Muscle of leg (tissue), 11 donors: Measurements from ENCODE around the gene LRRC32. TPM values are rescaled to one million over a fixed set of nuclear protein-coding genes. Genes with fewer than 3 reads are reported as not detected.

Source experiments
- DNase-seq: peaks from one replicate; pipeline ENCODE4 v3.0.0; 2013
- H3K27ac ChIP-seq: one replicate; pipeline ENCODE4 v1.5.1; 2013; ENCODE audit warnings: mild to moderate bottlenecking, low read length, control low read depth
- H3K27me3 ChIP-seq: one replicate; pipeline ENCODE4 v1.6.1; 2013; ENCODE audit warnings: low read length; ENCODE audit not compliant: control insufficient read depth, insufficient read depth
- H3K36me3 ChIP-seq: one replicate; pipeline ENCODE4 v1.6.1; 2013; ENCODE audit warnings: low read length; ENCODE audit not compliant: control insufficient read depth, insufficient read depth
- H3K4me1 ChIP-seq: one replicate; pipeline ENCODE4 v1.6.1; 2013; ENCODE audit warnings: low read length; ENCODE audit not compliant: control insufficient read depth, insufficient read depth
- H3K4me3 ChIP-seq: one replicate; pipeline ENCODE4 v1.5.1; 2013; ENCODE audit warnings: low read length, control low read depth
- H3K9me3 ChIP-seq: replicated peaks from 2 replicates; pipeline ENCODE4 v1.6.1; 2013; ENCODE audit warnings: low read depth, low read length; ENCODE audit not compliant: control insufficient read depth
- WGBS: methylation state at CpG from one replicate; pipeline ENCODE4 v1.1.5; 2013; ENCODE audit warnings: missing lambda C conversion rate; ENCODE audit not compliant: insufficient coverage; 5-methylcytosine and 5-hydroxymethylcytosine counted together
- polyA plus RNA-seq, 8 donors: library from polyadenylated mRNA; unstranded; fragments of 120-200 nt; gene quantifications; one replicate each; pipeline versions ENCODE4 v1.2.1 to v1.2.3, GENCODE V29; 2013; ENCODE audit warnings: inconsistent platforms in 1 of 8, low replicate concordance in 1 of 8; ENCODE audit not compliant: insufficient read length in 8 of 8, insufficient read depth in 1 of 8
- total RNA-seq: library from RNA; stranded (reverse); fragments of 120-200 nt; gene quantifications from one replicate; pipeline ENCODE4 v1.2.4, GENCODE V29; 2013

Gene LRRC32
- total and polyA plus RNA-seq, 9 donors: 21.8 to 37.5 (median 31.8) TPM

DNA sequence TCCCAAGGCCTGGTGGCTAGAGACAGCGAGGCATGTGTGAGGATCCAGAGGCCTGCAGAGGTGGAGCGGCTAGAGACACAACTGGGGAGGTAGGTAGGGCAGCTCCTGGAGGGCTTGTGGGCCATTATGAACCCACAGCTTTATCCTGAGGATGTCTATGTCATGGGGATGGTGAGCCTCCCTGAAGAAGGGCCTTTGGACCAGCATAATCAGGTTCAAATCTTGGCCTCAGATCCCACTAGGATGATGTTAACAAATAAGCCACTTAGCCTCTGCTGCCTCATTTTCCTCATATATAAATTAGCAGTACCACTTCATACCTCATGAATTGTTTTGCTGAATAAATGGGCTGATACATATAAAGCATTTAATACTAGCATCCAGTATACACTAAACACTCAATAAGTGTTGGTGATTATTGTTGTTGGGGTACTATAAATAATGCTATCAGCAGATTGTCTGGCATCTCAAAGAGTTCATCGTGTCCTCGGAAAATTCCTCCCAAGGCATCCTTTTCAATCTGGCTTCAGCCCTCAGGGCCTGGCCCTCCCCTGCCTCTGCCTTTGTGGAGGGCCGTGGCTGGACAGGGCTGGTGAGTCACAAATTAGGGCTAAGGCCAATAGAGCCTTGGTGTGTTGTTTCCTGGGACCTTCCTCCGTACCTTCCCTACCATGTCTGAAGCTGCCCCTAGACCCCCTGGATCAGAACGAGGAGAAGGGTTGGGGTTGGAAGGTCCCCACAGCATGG lies 30.9 kb upstream of the LRRC32 start:
- Histone ChIP-seq H3K27me3 (no peaks in the 10 kb centered on the region), H3K36me3 (no peaks in the 10 kb centered on the region), H3K4me1 (peaks cover 15% of the 10 kb centered on the region), H3K4me3 (no peak overlapping the region), H3K27ac (no peak overlapping the region), H3K9me3 (peaks cover 6% of the 10 kb centered on the region)
- 73% methylated on average over 2 of the region's 7 CpGs for WGBS
- no peak for DNase-seq

DNA sequence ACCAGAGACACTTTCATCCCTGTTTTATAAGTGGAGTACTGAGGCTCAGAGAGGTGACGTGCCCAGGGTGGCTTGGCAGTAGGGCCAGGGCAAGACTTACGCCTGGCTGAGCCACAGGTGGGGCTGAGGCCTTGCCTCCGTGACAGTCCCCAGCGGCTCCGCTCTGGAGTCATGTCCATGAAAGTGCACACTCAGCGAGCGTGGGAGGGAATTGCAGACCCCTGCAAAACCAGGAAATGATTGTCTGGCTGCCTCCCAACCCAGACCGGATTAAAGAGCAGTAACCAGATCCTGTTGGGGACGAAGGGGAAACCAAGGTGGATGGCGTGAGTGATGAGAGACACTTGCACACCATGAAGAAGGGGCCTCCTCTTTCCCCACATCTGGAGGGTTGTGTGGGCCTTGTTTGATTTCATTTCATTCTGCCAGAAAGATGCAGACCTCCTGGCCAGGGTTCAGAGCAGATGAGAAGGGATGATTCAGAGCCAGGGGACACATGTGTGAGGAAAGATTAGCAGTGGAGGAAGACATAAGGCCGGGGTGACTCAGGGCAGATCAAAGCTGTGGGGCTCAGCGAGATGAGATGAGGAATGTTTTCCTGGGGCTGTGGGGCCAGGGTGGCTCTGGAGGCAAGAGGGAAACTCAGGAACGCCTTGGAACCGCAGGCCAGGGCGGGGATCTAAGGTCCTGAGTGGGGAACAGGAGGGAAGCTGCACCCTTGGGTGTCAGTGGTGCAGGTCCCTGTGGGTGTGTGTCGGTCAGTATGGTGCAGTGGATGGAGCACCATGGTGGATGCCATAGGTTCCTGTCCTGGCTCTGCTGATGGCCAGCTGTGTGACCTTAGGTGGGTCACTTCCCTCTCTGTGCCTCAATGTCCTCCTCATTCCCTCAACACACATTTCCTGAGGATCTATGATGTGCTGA lies 29.9 kb upstream of the LRRC32 start:
- peaks cover 2% of the 10 kb centered on the region for H3K9me3 ChIP-seq
- peaks cover 15% of the 10 kb centered on the region for H3K4me1 ChIP-seq
- peak overlapping the region; percentile 7 for H3K27ac ChIP-seq
- 27% methylated on average over 12 of the region's 16 CpGs for WGBS
- peak; percentile 88 for DNase-seq
- no peaks in the 10 kb centered on the region for H3K36me3 ChIP-seq
- H3K4me3 ChIP-seq: no peak overlapping the region
- H3K27me3 ChIP-seq: no peaks in the 10 kb centered on the region

DNA sequence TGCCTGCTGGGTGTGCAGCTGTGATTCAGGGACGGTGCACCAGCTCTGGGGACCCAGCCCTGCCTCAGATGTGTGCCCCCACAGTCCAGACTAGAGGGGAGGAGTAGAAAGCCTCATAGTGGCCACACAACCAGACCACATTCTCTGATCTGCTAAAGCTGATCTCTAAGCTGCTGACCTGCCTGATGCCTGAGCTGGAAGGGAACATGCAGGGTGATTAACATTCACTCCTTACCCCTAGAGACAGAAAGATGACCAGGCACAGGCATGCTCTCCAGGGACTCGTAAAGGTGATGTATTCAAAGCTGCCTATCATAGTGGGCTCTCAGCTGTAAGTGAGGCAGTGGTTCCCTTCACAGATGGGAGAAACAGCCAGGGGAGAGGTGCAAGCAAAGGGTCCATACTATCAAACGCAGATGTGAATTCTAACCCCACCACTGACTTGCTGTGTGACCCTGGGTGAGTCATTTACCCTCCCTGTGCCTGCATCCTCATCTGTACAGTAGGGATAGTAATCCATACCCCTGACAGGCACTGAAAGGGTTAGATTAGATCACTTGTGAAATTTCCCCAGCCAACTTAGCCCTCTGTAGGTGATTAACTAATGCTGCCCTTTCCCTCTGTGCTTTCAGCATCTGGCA lies 29.0 kb upstream of the LRRC32 start:
- Histone ChIP-seq H3K27me3 (no peaks in the 10 kb centered on the region), H3K9me3 (no peaks in the 10 kb centered on the region), H3K4me1 (peaks cover 15% of the 10 kb centered on the region), H3K27ac (no peak overlapping the region), H3K36me3 (no peaks in the 10 kb centered on the region), H3K4me3 (no peak overlapping the region)
- WGBS: 40% methylated on average over 1 of the region's 3 CpGs
- no peak for DNase-seq

DNA sequence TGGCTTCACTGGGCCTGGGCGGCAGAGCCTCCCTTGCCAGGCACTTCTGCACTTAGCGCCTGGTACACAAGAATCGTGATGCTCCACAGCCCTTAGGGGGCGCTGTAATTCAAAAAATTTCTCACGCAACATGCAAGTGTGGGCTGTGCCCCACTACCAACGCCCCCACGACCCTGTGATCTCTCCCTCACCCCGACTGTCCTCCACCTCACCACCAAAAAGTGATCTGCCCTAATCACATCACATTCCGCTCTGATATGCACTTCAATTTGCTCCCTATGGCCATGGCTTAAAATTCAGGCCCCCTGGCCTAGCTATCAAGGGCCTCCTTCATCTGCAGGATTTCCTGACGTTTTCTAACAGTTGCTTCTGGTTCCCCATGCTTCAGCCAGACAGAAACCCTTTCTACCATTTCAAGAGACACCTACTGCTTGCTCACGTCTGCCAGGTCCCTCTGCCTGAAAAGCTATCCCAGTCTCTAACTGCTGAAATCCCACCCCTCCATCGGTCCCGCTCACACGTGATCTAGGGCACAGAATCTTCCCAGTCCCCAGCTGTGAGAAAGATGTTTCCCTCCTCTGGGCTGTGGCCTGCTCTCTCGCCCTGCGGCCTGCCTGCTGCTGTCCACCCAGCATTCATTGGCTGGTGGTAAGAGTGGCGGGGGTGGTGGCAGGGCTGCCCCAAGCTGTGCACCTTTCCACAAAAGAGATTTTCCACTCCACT lies 27.9 kb upstream of the LRRC32 start:
- peaks cover 15% of the 10 kb centered on the region for H3K4me1 ChIP-seq
- H3K36me3 ChIP-seq: no peaks in the 10 kb centered on the region
- no peak overlapping the region for H3K27ac ChIP-seq
- WGBS: 63% methylated on average over 11 of the region's 17 CpGs
- no peaks in the 10 kb centered on the region for H3K9me3 ChIP-seq
- no peak for DNase-seq
- no peak overlapping the region for H3K4me3 ChIP-seq
- no peaks in the 10 kb centered on the region for H3K27me3 ChIP-seq

DNA sequence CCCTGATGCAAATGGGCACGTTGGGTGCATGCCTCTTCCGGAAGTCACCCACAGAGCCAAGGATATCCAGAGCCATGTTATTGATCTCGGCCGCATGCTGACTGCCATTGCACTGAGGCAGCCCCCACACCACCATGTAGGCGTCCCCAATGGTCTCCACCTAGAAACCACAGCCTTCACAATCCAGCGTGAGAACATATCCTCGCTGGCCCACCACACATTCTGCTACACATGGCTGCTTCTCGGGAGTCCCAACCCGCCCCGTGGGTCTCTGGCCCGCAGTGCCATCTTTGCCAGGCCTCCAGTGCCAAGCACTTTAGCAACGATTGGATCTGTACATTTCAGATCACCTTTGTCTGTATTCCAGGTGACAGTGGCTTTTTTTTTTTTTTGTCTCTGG lies 26.2 kb upstream of the LRRC32 start:
- H3K36me3 ChIP-seq: no peaks in the 10 kb centered on the region
- DNase-seq: no peak
- no peak overlapping the region for H3K27ac ChIP-seq
- WGBS: 96% methylated on average over 10 of the region's 12 CpGs
- H3K9me3 ChIP-seq: no peaks in the 10 kb centered on the region
- no peak overlapping the region for H3K4me3 ChIP-seq
- no peaks in the 10 kb centered on the region for H3K27me3 ChIP-seq
- peaks cover 14% of the 10 kb centered on the region for H3K4me1 ChIP-seq

DNA sequence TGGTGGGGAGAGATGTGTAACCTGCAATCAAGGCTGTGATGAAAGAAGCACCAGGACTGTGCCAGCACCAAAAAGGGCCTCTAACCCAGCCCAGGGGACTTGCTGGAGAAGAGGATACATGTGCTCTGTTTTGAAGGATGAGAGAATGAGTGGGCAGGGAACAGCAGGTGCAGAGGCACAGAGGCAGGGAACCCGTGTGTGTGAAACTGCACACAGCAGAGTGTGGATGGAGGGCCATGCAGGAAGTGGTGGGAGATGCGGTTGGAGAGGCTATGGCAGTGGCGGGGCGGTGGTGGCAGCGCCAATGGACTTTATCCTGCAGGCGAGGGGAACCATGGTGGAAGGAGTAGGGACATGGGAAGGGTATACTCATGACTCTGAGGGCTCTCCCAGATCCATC lies 25.2 kb upstream of the LRRC32 start:
- Histone ChIP-seq H3K36me3 (no peaks in the 10 kb centered on the region), H3K27ac (no peak overlapping the region), H3K4me3 (no peak overlapping the region), H3K27me3 (no peaks in the 10 kb centered on the region), H3K4me1 (peaks cover 8% of the 10 kb centered on the region), H3K9me3 (no peaks in the 10 kb centered on the region)
- DNase-seq: no peak
- WGBS: 46% methylated on average over 1 of the region's 6 CpGs

DNA sequence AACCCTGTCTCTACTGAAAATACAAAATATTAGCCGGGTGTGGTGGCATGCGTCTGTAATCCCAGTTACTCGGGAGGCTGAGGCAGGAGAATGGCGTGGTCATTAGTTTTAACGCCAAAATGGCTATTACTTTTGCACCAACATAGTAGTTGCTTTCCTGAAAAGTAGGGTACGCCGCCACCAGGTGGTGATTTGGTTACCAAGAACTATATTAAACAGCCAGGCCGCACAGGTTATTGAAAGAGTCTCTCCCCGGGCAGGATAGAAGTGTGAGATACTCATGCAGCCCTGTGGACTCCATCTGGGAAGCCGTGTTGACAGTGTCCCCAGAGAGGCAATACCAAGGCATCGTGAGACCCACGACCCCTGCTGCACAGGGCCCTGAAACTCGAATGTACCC lies 24.6 kb upstream of the LRRC32 start:
- 75% methylated on average over 8 of the region's 13 CpGs for WGBS
- Histone ChIP-seq H3K27me3 (no peaks in the 10 kb centered on the region), H3K4me1 (peaks cover 2% of the 10 kb centered on the region)

DNA sequence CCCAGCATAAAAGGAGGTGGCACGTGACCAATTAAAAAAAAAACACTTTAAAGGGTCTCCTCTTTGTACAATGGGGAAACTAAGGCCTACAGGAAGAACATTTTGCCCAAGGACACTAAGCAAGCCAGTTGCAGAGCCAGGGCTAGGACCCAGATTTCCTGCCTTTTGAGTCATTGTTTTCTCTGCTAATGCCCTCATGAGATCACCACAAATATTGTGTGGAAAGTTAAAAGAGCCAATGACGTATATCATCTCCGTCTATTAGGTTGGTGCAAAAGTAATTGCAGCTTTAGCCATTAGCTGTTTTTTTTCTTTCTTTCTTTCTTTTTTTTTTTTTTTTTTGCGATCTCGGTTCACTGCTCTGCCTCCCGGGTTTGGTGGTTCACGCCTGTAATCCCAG lies 24.1 kb upstream of the LRRC32 start:
- no peak for DNase-seq
- WGBS: 86% methylated on average over 1 of the region's 7 CpGs
- H3K27me3 ChIP-seq: peaks cover 3% of the 10 kb centered on the region

More for the DNA sequence above, 24.6 kb upstream of the LRRC32 start:
- Histone ChIP-seq H3K36me3 (no peaks in the 10 kb centered on the region), H3K9me3 (no peaks in the 10 kb centered on the region), H3K4me3 (no peak overlapping the region), H3K27ac (no peak overlapping the region)
- no peak for DNase-seq

DNA sequence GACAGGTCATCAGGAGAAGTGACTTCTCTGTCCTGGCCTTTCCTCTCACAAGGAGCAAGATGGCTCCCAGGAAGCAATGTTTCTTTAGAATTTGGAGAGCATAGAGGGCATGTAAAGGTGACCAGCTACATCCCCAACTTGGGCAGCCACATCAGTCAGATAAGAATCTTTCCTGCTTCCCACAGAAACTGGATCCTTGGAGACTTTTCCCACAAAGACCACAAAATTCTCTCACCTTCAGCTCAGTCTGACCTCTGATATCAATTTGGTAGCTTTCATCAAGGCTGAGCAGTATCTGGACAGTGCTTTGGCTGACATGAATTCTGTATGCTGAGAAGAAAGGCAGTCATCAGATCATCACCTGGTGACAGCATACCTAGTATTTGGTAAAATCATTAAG lies 23.3 kb upstream of the LRRC32 start:
- Histone ChIP-seq H3K4me1 (no peaks in the 10 kb centered on the region), H3K9me3 (no peaks in the 10 kb centered on the region), H3K4me3 (no peak overlapping the region), H3K27me3 (peaks cover 3% of the 10 kb centered on the region), H3K36me3 (no peaks in the 10 kb centered on the region), H3K27ac (no peak overlapping the region)
- no peak for DNase-seq

More for the DNA sequence above, 24.1 kb upstream of the LRRC32 start:
- H3K9me3 ChIP-seq: no peaks in the 10 kb centered on the region
- no peaks in the 10 kb centered on the region for H3K4me1 ChIP-seq
- no peak overlapping the region for H3K27ac ChIP-seq
- H3K36me3 ChIP-seq: no peaks in the 10 kb centered on the region
- no peak overlapping the region for H3K4me3 ChIP-seq
